Stimulated activated CD8-positive, alpha-beta memory T cell treated with anti-CD3 and anti-CD28 coated beads, Interleukin-12 subunit alpha, Interleukin-12 subunit beta, amount 100 ng/mL, for 4 hours (primary cell): ENCODE data around the gene UTP14A.

ENCODE experiments used
- DNase-seq: peaks from one replicate; pipeline ENCODE4 v3.0.0-alpha.2; 2020; ENCODE audit warnings: low read depth

The UTP14A gene

GRCh38 chrX:129953881-129954280, 47.9 kb downstream of the UTP14A start:
- DNase-seq, result no peak

GRCh38 chrX:129954804-129955203, 48.8 kb downstream of the UTP14A start:
- no peak for DNase-seq

- no peak for DNase-seq
Observed at GRCh38 chrX:129955682-129956081, 49.7 kb downstream of the UTP14A start.

GRCh38 chrX:129956145-129956544, 50.2 kb downstream of the UTP14A start:
- no peak for DNase-seq

GRCh38 chrX:129956765-129957164, 50.8 kb downstream of the UTP14A start:
- no peak for DNase-seq

GRCh38 chrX:129957241-129958082, 51.5 kb downstream of the UTP14A start:
- DNase-seq, result peak; percentile 22

GRCh38 chrX:129958083-129958465, 52.1 kb downstream of the UTP14A start:
- DNase-seq, result no peak

- DNase-seq, result no peak
Observed at GRCh38 chrX:129958814-129959492, 53.0 kb downstream of the UTP14A start.

- DNase-seq, result no peak
Observed at GRCh38 chrX:129959493-129959832, 53.5 kb downstream of the UTP14A start.

- no peak for DNase-seq
Observed at GRCh38 chrX:129961180-129962083, 55.5 kb downstream of the UTP14A start.

- no peak for DNase-seq
Observed at GRCh38 chrX:129963729-129964128, 57.8 kb downstream of the UTP14A start.

GRCh38 chrX:129965166-129965565, 59.2 kb downstream of the UTP14A start:
- DNase-seq, result no peak

GRCh38 chrX:129968968-129969367, 63.0 kb downstream of the UTP14A start:
- no peak for DNase-seq

- DNase-seq, result no peak
Observed at GRCh38 chrX:129976441-129976840, 70.5 kb downstream of the UTP14A start.
